ENCODE data around the gene ERMARD. TPM values are rescaled to one million over a fixed set of nuclear protein-coding genes. Genes with fewer than 3 reads are reported as not detected.

ERMARD gene
- total RNA-seq, 1 experiment from 2014 or later: 13.6 TPM

GRCh38 chr6:169787797-169788196 is 36.4 kb downstream of the ERMARD start:
- peaks cover 3% of the 10 kb centered on the region; the same call in 1 of the 2 replicates for H3K27me3 ChIP-seq (ENCODE audit: insufficient read depth, low read length)
- no peak overlapping the region for H3T11ph ChIP-seq (ENCODE audit: low read length)
- H3K4me1 ChIP-seq (ENCODE audit: insufficient read depth, low read length): no peaks in the 10 kb centered on the region
- H4K5ac ChIP-seq (ENCODE audit: insufficient read length, low read depth, low read length): no peak overlapping the region
- H3K4ac ChIP-seq (ENCODE audit: low read depth, low read length): no peak overlapping the region
- no peak overlapping the region for H4K8ac ChIP-seq (replicated peaks; ENCODE audit: insufficient read length, low read depth, low read length)
- H3K18ac ChIP-seq (ENCODE audit: insufficient read length, low read depth, low read length): no peak overlapping the region
- no peak overlapping the region for H2BK5ac ChIP-seq (ENCODE audit: insufficient read length, low read length)
- no peak overlapping the region; a peak in 1 of 5 replicates for H3K4me3 Mint-ChIP-seq
- H3K36me3 Mint-ChIP-seq (ENCODE audit: insufficient read depth in 1 of 3, low read depth in 3 of 3): peaks cover 6 to 10% (median 6%) of the 10 kb centered on the region in 3 experiments
- no peak overlapping the region for H3K27ac ChIP-seq (ENCODE audit: insufficient read length, low read depth, low read length)
- H2AK5ac ChIP-seq (ENCODE audit: insufficient read length, low read length): no peak overlapping the region
- H3K27me3 Mint-ChIP-seq (ENCODE audit: low read depth): peaks cover 41% of the 10 kb centered on the region
- H3K23me2 ChIP-seq (ENCODE audit: insufficient read length, low read depth, low read length, poor library complexity, severe bottlenecking): peaks cover 4% of the 10 kb centered on the region
- peak; percentile 2 for DNase-seq
- no peaks in the 10 kb centered on the region for H3K9me3 ChIP-seq (ENCODE audit: control insufficient read depth, low read depth, low read length)
- no peaks in the 10 kb centered on the region for H3K79me2 ChIP-seq (ENCODE audit: insufficient read depth, low read length)
- H3K23ac ChIP-seq (ENCODE audit: insufficient read length, low read depth, low read length): no peak overlapping the region
- peaks cover 0 to 1% of the 10 kb centered on the region in 2 experiments; a peak in 1 of 5 replicates for H3K9me3 Mint-ChIP-seq
- H4K20me1 ChIP-seq (ENCODE audit: control insufficient read depth, insufficient read depth, insufficient read length): no peaks in the 10 kb centered on the region
- no peak overlapping the region for H2AFZ ChIP-seq (ENCODE audit: low read length)
- no peak overlapping the region for H2BK12ac ChIP-seq (ENCODE audit: insufficient read length, low read depth, low read length)
- H3K4me1 Mint-ChIP-seq: peaks cover 20 to 23% of the 10 kb centered on the region in 2 experiments
- H2BK20ac ChIP-seq (ENCODE audit: low read depth, low read length, poor library complexity, severe bottlenecking): no peak overlapping the region
- no peak overlapping the region for H2BK120ac ChIP-seq (ENCODE audit: low read depth, low read length, poor library complexity, severe bottlenecking)
- no peaks in the 10 kb centered on the region for H3K79me1 ChIP-seq (ENCODE audit: insufficient read depth, low read depth, low read length, poor library complexity, severe bottlenecking)
- no peak overlapping the region for H3K56ac ChIP-seq (ENCODE audit: insufficient read length, low read depth, low read length)
- no peak overlapping the region for H3K9ac ChIP-seq (ENCODE audit: extremely low read depth, insufficient read length, low read length)
- no peak overlapping the region for H2BK15ac ChIP-seq (ENCODE audit: low read depth, low read length)
- TF ChIP-seq CTCF (conservative IDR thresholded peaks at IDR 0.05): no peak
- no peak overlapping the region for H3K27ac Mint-ChIP-seq
- H4K91ac ChIP-seq (ENCODE audit: insufficient read length, low read depth, low read length): no peak overlapping the region
- WGBS (ENCODE audit: extremely low coverage, insufficient read length, low lambda C conversion rate): no CpG with 5 or more reads among the region's 7 CpGs
- no peak overlapping the region for H3K4me2 ChIP-seq (ENCODE audit: insufficient read depth, insufficient read length, low read length)
- no peak overlapping the region for H3K14ac ChIP-seq (ENCODE audit: insufficient read depth, low read length)
